HepG2 (cell line): ENCODE measurements around the gene NCOA7. TPM values are rescaled to one million over a fixed set of nuclear protein-coding genes. Genes with fewer than 3 reads are reported as not detected.

ENCODE experiments used
- ATF7-NPFF ChIP-seq: sonication (generic); formaldehyde crosslinking; IDR thresholded peaks from 2 replicates; pipeline ENCODE4 v1.8.1; 2023; ENCODE audit warnings: mild to moderate bottlenecking, low read depth, missing genetic modification reagents, moderate library complexity
- DR1 ChIP-seq: sonication (generic); formaldehyde crosslinking; IDR thresholded peaks from 2 replicates; pipeline ENCODE4 v1.8.0; 2021; ENCODE audit warnings: mild to moderate bottlenecking, missing genetic modification reagents, inconsistent platforms
- ETV6 ChIP-seq: sonication (generic); formaldehyde crosslinking; conservative IDR thresholded peaks from 2 replicates; pipeline ENCODE4 v1.4.0; 2020; ENCODE audit warnings: missing genetic modification reagents
- FOXJ3 ChIP-seq: sonication (generic); formaldehyde crosslinking; IDR thresholded peaks from 2 replicates; pipeline ENCODE4 v1.4.0; 2020; ENCODE audit warnings: missing genetic modification reagents, mild to moderate bottlenecking, borderline replicate concordance
- HOXD1 ChIP-seq: sonication (generic); formaldehyde crosslinking; IDR thresholded peaks from 2 replicates; pipeline ENCODE4 v1.5.0; 2020; ENCODE audit warnings: missing genetic modification reagents
- KLF12 ChIP-seq: sonication (generic); formaldehyde crosslinking; IDR thresholded peaks from 2 replicates; pipeline ENCODE4 v1.4.0; 2020; ENCODE audit warnings: missing genetic modification reagents, borderline replicate concordance
- MYC ChIP-seq: sonication (generic); formaldehyde crosslinking; IDR thresholded peaks from 2 replicates; pipeline ENCODE4 v1.9.0; 2021; ENCODE audit warnings: missing genetic modification reagents, borderline replicate concordance
- NBN ChIP-seq: fragments of 450-650 bp; conservative IDR thresholded peaks from 2 replicates; pipeline ENCODE4 v1.6.1; 2017
- PAWR ChIP-seq: sonication (generic); formaldehyde crosslinking; IDR thresholded peaks from 2 replicates; pipeline ENCODE4 v1.4.0; 2020; ENCODE audit warnings: missing genetic modification reagents, mild to moderate bottlenecking, borderline replicate concordance
- RAD21 ChIP-seq: fragments of 450-650 bp; formaldehyde crosslinking; IDR thresholded peaks from 2 replicates; pipeline ENCODE4 v1.5.0; 2020; ENCODE audit warnings: mild to moderate bottlenecking
- RCOR2 ChIP-seq: IDR thresholded peaks from 2 replicates; pipeline ENCODE4 v1.6.1; 2016; ENCODE audit warnings: missing biosample characterization, missing genetic modification reagents
- REL ChIP-seq: sonication (generic); formaldehyde crosslinking; conservative IDR thresholded peaks from 2 replicates; pipeline ENCODE4 v1.8.0; 2022; ENCODE audit warnings: mild to moderate bottlenecking, missing genetic modification reagents, moderate library complexity
- RFX5 ChIP-seq: IDR thresholded peaks from 2 replicates; pipeline ENCODE4 v1.6.1; 2011; ENCODE audit warnings: low read depth, low read length, improper control_type of control experiment
- RNF2 ChIP-seq: fragments of 450-650 bp; conservative IDR thresholded peaks from 2 replicates; pipeline ENCODE4 v1.6.1; 2016; ENCODE audit warnings: low read depth
- TCF7 ChIP-seq: sonication (generic); IDR thresholded peaks from 2 replicates; pipeline ENCODE4 v1.6.1; 2016; ENCODE audit warnings: antibody characterized with exemption, low read depth
- ZNF354B ChIP-seq: sonication (generic); formaldehyde crosslinking; IDR thresholded peaks from 2 replicates; pipeline ENCODE4 v1.8.0; 2022; ENCODE audit warnings: mild to moderate bottlenecking, missing genetic modification reagents
- polyA plus RNA-seq, 8 experiments: library from polyadenylated mRNA; depleted of rRNA in 3 of 8; stranded (reverse) in 7 of 8; unstranded in 1 of 8; fragments of >200 nt; fragmentation: Illumina TruSeq in 4 of 8; extraction: Trizol in 4 of 8; gene quantifications; 2 replicates each; pipeline versions ENCODE4 v1.2.1 to v1.2.3, GENCODE V29; 2011 to 2016; ENCODE audit warnings: low read depth in 4 of 8, missing spikeins in 1 of 8, mixed read lengths in 1 of 8; ENCODE audit not compliant: insufficient read depth in 1 of 8
- total RNA-seq, 5 experiments: library from RNA; depleted of rRNA; stranded (reverse); fragments of >200 nt; fragmentation: Illumina TruSeq; extraction: Trizol; gene quantifications; 2 replicates each; pipeline ENCODE4 v1.2.3, GENCODE V29; 2016; ENCODE audit warnings: low read depth in 1 of 5
- TF ChIP-seq, protein P1 (sequence below): sonication (generic); formaldehyde crosslinking; IDR thresholded peaks from 2 replicates; pipeline ENCODE4 v1.5.0; 2020; ENCODE audit warnings: missing genetic modification reagents
- TF ChIP-seq, protein P2 (sequence below): sonication (generic); formaldehyde crosslinking; IDR thresholded peaks from 2 replicates; pipeline ENCODE4 v1.4.0; 2020; ENCODE audit warnings: mild to moderate bottlenecking, missing genetic modification reagents, borderline replicate concordance
- TF ChIP-seq, protein P3 (sequence below): sonication (generic); formaldehyde crosslinking; IDR thresholded peaks from 2 replicates; pipeline ENCODE4 v1.8.1; 2023; ENCODE audit warnings: missing genetic modification reagents, inconsistent platforms, borderline replicate concordance
- TF ChIP-seq, protein P4 (sequence below), 2 experiments: sonication (generic) in 1 of 2; formaldehyde crosslinking in 1 of 2; IDR thresholded peaks; 2 replicates each; pipeline versions ENCODE4 v1.4.0 to v1.6.1; 2018 to 2020; ENCODE audit warnings: missing genetic modification reagents in 2 of 2, borderline replicate concordance in 1 of 2, low read depth in 1 of 2, mild to moderate bottlenecking in 1 of 2, missing biosample characterization in 1 of 2

NCOA7 gene
- total and polyA plus RNA-seq, 2 of the 13 experiments (the other 11 are each of a cell fraction or from before 2014, with no cell fraction given): 13.6 to 20.8 TPM

DNA sequence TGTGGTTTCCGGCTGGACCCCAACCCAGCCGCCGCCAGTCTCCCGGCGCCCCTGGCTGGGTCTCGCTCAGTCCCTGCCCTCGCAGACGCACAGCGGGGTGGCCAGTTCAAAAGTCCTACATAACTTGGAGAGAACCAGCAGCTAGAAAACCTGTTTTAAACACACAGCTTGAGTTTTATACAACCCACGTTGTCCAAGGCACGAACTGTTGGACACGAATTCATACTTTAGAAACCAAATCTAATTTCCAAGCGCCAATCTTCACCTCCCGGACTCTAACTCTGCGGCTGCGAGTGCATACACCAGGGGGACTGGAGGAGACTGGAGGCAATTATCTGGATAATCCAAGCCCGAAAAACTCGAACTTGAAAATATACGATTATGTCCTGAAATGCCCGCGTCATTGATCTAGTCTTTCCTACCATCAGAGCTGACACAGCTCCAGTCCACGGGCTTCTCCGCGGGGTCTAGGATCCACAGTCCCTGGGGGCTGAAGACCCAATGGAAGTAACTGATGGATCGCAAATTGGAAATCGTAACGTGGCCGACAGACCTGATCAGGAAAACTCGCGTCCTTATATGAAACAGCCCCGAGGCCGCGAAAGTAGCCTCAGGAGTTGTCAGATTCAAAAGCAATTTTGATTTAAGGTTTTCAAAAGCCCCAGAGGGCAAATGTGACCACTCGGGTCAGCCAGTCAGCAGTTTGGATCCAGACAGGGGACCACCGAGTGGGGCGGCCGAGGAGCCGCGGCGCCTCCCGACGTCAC, 42.2 kb upstream of the NCOA7 start (continued):
- TF ChIP-seq, protein P1, sequence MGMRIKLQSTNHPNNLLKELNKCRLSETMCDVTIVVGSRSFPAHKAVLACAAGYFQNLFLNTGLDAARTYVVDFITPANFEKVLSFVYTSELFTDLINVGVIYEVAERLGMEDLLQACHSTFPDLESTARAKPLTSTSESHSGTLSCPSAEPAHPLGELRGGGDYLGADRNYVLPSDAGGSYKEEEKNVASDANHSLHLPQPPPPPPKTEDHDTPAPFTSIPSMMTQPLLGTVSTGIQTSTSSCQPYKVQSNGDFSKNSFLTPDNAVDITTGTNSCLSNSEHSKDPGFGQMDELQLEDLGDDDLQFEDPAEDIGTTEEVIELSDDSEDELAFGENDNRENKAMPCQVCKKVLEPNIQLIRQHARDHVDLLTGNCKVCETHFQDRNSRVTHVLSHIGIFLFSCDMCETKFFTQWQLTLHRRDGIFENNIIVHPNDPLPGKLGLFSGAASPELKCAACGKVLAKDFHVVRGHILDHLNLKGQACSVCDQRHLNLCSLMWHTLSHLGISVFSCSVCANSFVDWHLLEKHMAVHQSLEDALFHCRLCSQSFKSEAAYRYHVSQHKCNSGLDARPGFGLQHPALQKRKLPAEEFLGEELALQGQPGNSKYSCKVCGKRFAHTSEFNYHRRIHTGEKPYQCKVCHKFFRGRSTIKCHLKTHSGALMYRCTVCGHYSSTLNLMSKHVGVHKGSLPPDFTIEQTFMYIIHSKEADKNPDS (CRISPR knock-in tag): no peak
- TF ChIP-seq, protein P2, sequence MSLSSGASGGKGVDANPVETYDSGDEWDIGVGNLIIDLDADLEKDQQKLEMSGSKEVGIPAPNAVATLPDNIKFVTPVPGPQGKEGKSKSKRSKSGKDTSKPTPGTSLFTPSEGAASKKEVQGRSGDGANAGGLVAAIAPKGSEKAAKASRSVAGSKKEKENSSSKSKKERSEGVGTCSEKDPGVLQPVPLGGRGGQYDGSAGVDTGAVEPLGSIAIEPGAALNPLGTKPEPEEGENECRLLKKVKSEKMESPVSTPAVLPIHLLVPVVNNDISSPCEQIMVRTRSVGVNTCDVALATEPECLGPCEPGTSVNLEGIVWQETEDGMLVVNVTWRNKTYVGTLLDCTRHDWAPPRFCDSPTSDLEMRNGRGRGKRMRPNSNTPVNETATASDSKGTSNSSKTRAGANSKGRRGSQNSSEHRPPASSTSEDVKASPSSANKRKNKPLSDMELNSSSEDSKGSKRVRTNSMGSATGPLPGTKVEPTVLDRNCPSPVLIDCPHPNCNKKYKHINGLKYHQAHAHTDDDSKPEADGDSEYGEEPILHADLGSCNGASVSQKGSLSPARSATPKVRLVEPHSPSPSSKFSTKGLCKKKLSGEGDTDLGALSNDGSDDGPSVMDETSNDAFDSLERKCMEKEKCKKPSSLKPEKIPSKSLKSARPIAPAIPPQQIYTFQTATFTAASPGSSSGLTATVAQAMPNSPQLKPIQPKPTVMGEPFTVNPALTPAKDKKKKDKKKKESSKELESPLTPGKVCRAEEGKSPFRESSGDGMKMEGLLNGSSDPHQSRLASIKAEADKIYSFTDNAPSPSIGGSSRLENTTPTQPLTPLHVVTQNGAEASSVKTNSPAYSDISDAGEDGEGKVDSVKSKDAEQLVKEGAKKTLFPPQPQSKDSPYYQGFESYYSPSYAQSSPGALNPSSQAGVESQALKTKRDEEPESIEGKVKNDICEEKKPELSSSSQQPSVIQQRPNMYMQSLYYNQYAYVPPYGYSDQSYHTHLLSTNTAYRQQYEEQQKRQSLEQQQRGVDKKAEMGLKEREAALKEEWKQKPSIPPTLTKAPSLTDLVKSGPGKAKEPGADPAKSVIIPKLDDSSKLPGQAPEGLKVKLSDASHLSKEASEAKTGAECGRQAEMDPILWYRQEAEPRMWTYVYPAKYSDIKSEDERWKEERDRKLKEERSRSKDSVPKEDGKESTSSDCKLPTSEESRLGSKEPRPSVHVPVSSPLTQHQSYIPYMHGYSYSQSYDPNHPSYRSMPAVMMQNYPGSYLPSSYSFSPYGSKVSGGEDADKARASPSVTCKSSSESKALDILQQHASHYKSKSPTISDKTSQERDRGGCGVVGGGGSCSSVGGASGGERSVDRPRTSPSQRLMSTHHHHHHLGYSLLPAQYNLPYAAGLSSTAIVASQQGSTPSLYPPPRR (CRISPR knock-in tag): 0 out of 2 replicates have a peak, but pooled peaks have one; percentile 17
- TF ChIP-seq ZNF354B (CRISPR knock-in tag) (no peak), REL (0 out of 2 replicates have a peak, but pooled peaks have one; percentile 18), RNF2 (no peak), ETV6 (CRISPR knock-in tag) (no peak), MYC (no peak), RAD21 (CRISPR knock-in tag) (no peak), DR1 (CRISPR knock-in tag) (no peak), HOXD1 (CRISPR knock-in tag) (0 out of 2 replicates have a peak, but pooled peaks have one; percentile 55), ATF7-NPFF (no peak), TCF7 (no peak), RCOR2 (CRISPR knock-in tag) (no peak), KLF12 (CRISPR knock-in tag) (peak; percentile 69; the same call in 1 of the 2 replicates), PAWR (no peak), RFX5 (no peak), FOXJ3 (CRISPR knock-in tag) (peak; percentile 56; the same call in 1 of the 2 replicates), NBN (no peak)
- TF ChIP-seq, protein P3, sequence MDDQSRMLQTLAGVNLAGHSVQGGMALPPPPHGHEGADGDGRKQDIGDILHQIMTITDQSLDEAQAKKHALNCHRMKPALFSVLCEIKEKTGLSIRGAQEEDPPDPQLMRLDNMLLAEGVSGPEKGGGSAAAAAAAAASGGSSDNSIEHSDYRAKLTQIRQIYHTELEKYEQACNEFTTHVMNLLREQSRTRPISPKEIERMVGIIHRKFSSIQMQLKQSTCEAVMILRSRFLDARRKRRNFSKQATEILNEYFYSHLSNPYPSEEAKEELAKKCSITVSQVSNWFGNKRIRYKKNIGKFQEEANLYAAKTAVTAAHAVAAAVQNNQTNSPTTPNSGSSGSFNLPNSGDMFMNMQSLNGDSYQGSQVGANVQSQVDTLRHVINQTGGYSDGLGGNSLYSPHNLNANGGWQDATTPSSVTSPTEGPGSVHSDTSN: no peak
- TF ChIP-seq, protein P4, sequence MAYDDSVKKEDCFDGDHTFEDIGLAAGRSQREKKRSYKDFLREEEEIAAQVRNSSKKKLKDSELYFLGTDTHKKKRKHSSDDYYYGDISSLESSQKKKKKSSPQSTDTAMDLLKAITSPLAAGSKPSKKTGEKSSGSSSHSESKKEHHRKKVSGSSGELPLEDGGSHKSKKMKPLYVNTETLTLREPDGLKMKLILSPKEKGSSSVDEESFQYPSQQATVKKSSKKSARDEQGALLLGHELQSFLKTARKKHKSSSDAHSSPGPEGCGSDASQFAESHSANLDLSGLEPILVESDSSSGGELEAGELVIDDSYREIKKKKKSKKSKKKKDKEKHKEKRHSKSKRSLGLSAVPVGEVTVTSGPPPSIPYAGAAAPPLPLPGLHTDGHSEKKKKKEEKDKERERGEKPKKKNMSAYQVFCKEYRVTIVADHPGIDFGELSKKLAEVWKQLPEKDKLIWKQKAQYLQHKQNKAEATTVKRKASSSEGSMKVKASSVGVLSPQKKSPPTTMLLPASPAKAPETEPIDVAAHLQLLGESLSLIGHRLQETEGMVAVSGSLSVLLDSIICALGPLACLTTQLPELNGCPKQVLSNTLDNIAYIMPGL (CRISPR knock-in tag; IDR thresholded peaks at IDR 0.05; ENCODE audit: borderline replicate concordance in 1 of 2, low read depth in 1 of 2): 0 out of 4 replicates have a peak, but pooled peaks of 1 of the 2 experiments have one; percentile 22
